A549 (cell line): ENCODE results near the gene F10.
"Not testable (repeated sequence)": the region's sequence is repeated elsewhere in the genome, so short reads cannot be mapped to it uniquely, and the experiment has no call there.

Experiments
- CHD2 ChIP-seq: fragments of 150-350 bp; IDR thresholded peaks from 2 replicates; pipeline ENCODE4 v1.6.1; 2014; ENCODE audit warnings: low read length; ENCODE audit not compliant: partially characterized antibody
- CTCF ChIP-seq: fragments of >200 bp; sonication (Bioruptor Twin); formaldehyde crosslinking; IDR thresholded peaks from 3 replicates; pipeline ENCODE4 v1.5.1; 2016
- JUNB ChIP-seq: fragments of >200 bp; sonication (Bioruptor Twin); formaldehyde crosslinking; IDR thresholded peaks from 2 replicates; pipeline ENCODE4 v1.6.1; 2016
- MYC ChIP-seq: IDR thresholded peaks from 2 replicates; pipeline ENCODE4 v1.6.1; 2012; ENCODE audit warnings: mild to moderate bottlenecking, inconsistent platforms, low read length, improper control_type of control experiment, borderline replicate concordance
- POLR2A ChIP-seq: IDR thresholded peaks from 2 replicates; pipeline ENCODE4 v1.6.1; 2012; ENCODE audit warnings: mild to moderate bottlenecking, low read length
- POLR2AphosphoS2 ChIP-seq: conservative IDR thresholded peaks from 2 replicates; pipeline ENCODE4 v1.6.1; 2012; ENCODE audit warnings: low read length, improper control_type of control experiment, inconsistent platforms
- USF2 ChIP-seq: fragments of 450-650 bp; IDR thresholded peaks from 2 replicates; pipeline ENCODE4 v1.6.1; 2014; ENCODE audit warnings: antibody characterized with exemption
- TF ChIP-seq, protein P1 (sequence below): IDR thresholded peaks from 2 replicates; pipeline ENCODE4 v1.6.1; 2012

- not testable (repeated sequence) for TF ChIP-seq POLR2A, CTCF, MYC, POLR2AphosphoS2, JUNB, CHD2, USF2
- TF ChIP-seq, protein P1, sequence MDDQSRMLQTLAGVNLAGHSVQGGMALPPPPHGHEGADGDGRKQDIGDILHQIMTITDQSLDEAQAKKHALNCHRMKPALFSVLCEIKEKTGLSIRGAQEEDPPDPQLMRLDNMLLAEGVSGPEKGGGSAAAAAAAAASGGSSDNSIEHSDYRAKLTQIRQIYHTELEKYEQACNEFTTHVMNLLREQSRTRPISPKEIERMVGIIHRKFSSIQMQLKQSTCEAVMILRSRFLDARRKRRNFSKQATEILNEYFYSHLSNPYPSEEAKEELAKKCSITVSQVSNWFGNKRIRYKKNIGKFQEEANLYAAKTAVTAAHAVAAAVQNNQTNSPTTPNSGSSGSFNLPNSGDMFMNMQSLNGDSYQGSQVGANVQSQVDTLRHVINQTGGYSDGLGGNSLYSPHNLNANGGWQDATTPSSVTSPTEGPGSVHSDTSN: not testable (repeated sequence)
Measured at GRCh38 chr13:113079781-113080080, 42.9 kb upstream of the F10 start.
